SW 1271 (cell line): ENCODE measurements around the gene LMAN2.
"Not testable (repeated sequence)": the region's sequence is repeated elsewhere in the genome, so short reads cannot be mapped to it uniquely, and the experiment has no call there.

Source experiments
- DNase-seq, 2 experiments: peaks; one replicate each; lab custom pipeline; 2025; lab: John Stamatoyannopoulos, UW

The LMAN2 gene

GRCh38 chr5:177306674-177307543, 44.6 kb downstream of the LMAN2 start:
- DNase-seq = no peak

DNA sequence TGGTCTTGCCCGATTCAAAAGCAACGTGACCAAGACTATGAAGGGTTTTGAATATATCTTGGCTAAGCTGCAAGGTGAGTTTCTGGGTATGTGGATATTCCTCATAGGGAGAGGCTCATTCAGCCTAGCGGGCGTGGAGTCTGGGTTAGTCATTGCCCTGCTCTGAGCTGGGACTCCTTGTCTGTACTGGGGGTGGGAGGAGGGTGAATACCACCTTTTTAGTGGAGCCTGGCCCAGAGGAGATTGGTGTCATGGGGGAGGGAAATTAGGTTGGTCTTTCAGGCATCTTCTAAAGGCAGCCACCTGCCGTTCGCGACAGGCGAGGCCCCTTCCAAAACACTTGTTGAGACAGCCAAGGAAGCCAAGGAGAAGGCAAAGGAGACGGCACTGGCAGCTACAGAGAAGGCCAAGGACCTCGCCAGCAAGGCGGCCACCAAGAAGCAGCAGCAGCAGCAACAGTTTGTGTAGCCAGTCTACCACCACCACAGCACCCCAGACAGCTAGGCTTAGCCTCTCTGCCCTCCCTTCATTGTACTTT, 45.3 kb downstream of the LMAN2 start:
- not testable (repeated sequence) for DNase-seq

DNA sequence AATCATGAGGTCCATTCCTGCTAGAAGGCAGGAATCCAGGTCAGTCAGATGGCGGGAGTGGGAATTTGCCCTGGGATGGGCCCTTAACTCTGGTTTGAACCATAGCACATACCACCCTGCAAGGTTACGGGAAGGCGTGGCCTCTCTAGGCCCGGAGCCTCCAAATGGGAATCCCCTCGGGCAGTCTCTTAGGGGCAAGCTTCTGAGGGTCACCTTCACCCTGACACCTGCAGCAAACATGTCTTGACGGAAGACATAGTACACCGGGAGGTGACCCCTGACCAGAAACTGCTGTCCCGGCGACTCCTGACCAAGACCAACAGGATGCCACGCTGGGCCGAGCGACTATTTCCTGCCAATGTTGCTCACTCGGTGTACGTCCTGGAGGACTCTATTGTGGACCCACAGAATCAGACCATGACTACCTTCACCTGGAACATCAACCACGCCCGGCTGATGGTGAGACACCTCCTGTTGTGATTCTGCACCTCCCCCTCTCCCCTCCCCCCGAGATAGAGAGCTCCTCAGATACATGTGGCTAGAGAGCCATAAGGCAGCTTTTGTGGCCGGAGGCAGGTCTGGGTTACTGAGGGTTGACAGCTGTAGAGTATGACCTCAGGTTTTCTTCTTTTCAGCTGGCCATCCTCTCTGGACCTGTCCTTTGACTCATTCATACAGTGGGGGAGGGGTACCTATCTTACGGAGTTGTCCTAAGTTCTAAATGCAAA, 46.9 kb downstream of the LMAN2 start:
- DNase-seq = peak; percentile 43 to 58

GRCh38 chr5:177303925-177304391, 47.5 kb downstream of the LMAN2 start:
- peak in 1 of 2 experiments; percentile 58 for DNase-seq

DNA sequence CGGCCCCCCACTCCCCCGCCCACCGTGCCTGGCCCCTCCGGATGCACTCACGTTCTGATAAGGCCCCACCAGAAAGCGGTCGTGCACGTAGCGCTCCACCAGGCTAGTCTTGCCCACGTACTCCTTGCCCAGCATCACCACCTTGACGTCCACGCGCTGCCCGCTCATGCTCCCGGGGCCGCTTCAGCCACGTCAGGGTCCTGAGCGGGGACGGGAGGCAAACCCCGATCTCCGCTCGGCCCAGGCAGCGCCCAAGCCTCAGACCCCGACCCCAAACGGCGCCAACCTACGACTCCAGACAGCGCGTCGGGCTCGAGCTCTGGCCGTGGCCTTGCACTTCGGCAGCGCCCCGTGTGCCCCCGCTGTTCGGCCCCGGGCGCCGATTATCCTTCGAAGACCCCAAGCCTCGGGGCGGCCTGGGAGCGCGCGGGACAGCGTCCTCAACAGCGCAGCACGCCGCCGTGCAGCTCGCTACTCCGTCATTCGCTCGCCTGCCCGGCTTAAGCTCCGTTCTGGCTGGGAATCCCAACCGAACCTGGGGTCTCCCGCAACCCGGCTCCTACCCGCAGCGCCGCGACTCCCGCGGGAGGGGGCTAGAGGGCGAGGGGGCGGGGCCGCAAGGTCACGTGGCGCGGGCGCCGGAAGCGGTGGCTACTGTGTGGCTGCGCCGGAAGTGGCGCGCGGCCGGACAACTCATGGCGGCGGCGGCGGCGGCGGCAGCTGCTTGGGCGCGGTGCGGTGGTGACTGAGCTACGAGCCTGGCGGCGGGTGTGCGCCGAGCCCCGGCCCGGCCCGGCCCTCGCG, 48.1 kb downstream of the LMAN2 start, which contains the start of the genes PRELID1 and RAB24:
TSS of gene PRELID1 (plus strand) at position 679 of the 804 bp plus-strand sequence. CDS start 187 bp downstream, outside the sequence.
TSS of gene RAB24 (minus strand) at position 599 of the 804 bp plus-strand sequence. CDS start at position 168, 431 bp downstream.
- DNase-seq = peak; percentile 74 to 78

DNA sequence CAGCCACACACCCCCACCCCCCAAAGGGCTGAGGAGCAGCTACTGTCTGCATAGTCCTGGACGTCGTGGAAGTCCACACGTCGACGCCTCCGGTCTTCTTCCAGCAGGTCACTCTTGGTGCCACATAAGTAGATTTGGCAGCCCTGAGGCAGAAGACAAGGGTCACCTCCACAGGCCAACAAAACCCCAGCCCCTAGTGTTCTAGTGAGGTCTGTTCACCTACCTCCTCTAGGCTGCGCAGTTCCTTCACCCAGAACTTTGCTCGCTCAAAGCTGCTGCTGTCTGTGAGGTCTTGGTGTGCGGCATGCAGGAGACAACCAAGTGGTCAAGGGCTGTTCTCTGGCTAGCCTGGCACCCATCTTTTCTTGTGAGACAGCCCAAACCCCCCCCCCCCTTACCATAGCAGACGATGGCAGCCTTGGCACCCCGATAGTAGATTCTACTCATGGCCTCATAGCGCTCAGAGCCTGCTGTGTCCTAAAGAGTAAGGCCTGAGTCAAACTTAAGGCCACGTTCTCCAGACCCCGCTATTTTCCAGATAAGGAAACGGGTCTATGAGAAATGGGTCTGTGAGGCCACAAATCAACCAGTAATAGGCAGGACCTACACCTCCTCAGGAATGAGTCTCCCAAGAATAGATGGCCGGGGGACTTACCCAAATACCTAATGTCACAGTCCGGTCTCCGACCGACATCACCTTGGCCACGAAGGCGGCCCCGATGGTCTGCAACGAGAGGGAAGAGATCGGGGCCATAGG, 48.9 kb downstream of the LMAN2 start:
- DNase-seq = peak in 1 of 2 experiments; percentile 31

GRCh38 chr5:177301503-177302165, 49.8 kb downstream of the LMAN2 start:
- no peak for DNase-seq

GRCh38 chr5:177300951-177301350, 50.5 kb downstream of the LMAN2 start:
- DNase-seq = no peak

- peak; percentile 42 to 77 for DNase-seq
Observed at GRCh38 chr5:177300236-177300880, 51.1 kb downstream of the LMAN2 start.

GRCh38 chr5:177299697-177300096, 51.8 kb downstream of the LMAN2 start:
- no peak for DNase-seq

GRCh38 chr5:177297922-177298321, 53.5 kb downstream of the LMAN2 start:
- DNase-seq = no peak

DNA sequence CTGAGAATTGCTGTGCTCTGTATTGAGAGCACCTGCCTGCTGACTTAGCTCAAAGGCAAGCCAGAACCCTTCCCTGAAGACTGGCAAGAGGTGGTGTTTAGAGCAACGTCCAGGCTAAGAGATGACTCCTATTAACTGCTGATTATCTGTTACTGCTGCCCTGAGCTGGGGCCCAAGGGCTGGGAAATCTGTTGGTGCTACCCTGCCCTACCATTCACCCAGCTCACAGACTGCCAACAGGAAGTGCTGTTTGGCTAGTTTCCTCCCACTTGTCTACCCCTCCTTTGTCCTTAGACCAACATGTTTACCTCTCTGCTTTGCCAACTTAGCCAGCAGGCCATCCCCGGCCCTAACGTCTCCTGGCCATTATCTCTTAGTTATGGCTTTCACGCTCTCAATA, 54.9 kb downstream of the LMAN2 start:
- DNase-seq = no peak

- DNase-seq = no peak
Observed at GRCh38 chr5:177295924-177296323, 55.5 kb downstream of the LMAN2 start.

DNA sequence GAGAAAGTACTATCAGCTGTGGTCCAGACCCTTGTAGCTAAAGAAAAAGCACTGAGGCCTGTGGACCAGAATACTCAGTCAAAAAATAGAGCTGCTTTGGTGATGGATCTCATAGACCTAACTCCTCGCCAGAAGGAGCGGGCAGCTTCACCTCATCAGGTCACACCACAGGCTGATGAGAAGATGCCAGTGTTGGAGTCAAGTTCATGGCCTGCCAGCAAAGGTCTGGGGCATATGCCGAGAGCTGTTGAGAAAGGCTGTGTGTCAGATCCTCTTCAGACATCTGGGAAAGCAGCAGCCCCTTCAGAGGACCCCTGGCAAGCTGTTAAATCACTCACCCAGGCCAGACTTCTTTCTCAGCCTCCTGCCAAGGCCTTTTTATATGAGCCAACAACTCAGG, 56.8 kb downstream of the LMAN2 start:
- no peak for DNase-seq

DNA sequence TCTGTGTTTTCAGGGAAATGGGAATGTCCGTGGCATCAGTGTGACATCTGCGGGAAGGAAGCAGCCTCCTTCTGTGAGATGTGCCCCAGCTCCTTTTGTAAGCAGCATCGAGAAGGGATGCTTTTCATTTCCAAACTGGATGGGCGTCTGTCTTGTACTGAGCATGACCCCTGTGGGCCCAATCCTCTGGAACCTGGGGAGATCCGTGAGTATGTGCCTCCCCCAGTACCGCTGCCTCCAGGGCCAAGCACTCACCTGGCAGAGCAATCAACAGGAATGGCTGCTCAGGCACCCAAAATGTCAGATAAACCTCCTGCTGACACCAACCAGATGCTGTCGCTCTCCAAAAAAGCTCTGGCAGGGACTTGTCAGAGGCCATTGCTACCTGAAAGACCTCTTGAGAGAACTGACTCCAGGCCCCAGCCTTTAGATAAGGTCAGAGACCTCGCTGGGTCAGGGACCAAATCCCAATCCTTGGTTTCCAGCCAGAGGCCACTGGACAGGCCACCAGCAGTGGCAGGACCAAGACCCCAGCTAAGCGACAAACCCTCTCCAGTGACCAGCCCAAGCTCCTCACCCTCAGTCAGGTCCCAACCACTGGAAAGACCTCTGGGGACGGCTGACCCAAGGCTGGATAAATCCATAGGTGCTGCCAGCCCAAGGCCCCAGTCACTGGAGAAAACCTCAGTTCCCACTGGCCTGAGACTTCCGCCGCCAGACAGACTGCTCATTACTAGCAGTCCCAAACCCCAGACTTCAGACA, 57.5 kb downstream of the LMAN2 start:
- no peak for DNase-seq

GRCh38 chr5:177291735-177292134, 59.7 kb downstream of the LMAN2 start:
- DNase-seq = no peak

- DNase-seq = no peak
Observed at GRCh38 chr5:177290816-177291596, 60.5 kb downstream of the LMAN2 start.

DNA sequence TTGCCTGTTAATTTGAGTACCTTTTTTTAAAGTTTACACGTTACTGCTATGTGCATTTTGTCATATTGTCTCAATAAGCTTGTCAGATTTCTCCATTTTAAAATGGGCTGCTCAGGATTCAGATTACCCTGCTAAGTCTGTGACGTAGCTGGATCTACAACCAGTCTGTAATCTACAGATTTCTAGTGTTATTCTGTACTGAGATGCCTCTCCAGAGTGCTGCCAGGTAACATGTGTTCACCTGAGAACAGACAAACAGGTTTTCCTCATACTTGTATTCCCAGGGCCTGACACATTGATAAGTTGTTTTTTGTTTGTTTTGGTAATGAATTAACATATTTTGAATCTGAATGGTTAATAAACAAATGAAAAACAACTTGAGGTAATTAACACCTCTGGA, 63.3 kb downstream of the LMAN2 start:
- no peak for DNase-seq
